H9 (cell line): ENCODE data around the gene GTPBP4. TPM values are rescaled to one million over a fixed set of nuclear protein-coding genes. Genes with fewer than 3 reads are reported as not detected.
A peak's percentile ranks its signal among the peaks of the same experiment; 100 is the strongest.

Source experiments
- DNase-seq: peaks from one replicate; pipeline ENCODE4 v3.0.0-alpha.2; 2017
- H2AFZ ChIP-seq: one replicate; pipeline ENCODE4 v1.6.1; 2013; ENCODE audit warnings: mild to moderate bottlenecking, low read length, control low read depth, moderate library complexity
- H2AK5ac ChIP-seq: 2 replicates; pipeline ENCODE4 v1.6.1; 2013; ENCODE audit warnings: low read length, control low read depth, mixed read lengths; ENCODE audit not compliant: insufficient read length
- H2BK120ac ChIP-seq: one replicate; pipeline ENCODE4 v1.6.1; 2013; ENCODE audit warnings: low read depth, mild to moderate bottlenecking, low read length, control low read depth, inconsistent platforms; ENCODE audit not compliant: poor library complexity, severe bottlenecking
- H2BK12ac ChIP-seq: 2 replicates; pipeline ENCODE4 v1.6.1; 2013; ENCODE audit warnings: low read length, control low read depth, mixed read lengths, low read depth; ENCODE audit not compliant: insufficient read length
- H2BK15ac ChIP-seq: 2 replicates; pipeline ENCODE4 v1.6.1; 2013; ENCODE audit warnings: low read depth, low read length, control low read depth
- H2BK20ac ChIP-seq: one replicate; pipeline ENCODE4 v1.6.1; 2013; ENCODE audit warnings: low read depth, mild to moderate bottlenecking, low read length, control low read depth, inconsistent platforms; ENCODE audit not compliant: poor library complexity, severe bottlenecking
- H2BK5ac ChIP-seq: 2 replicates; pipeline ENCODE4 v1.6.1; 2013; ENCODE audit warnings: low read length, control low read depth, mixed read lengths; ENCODE audit not compliant: insufficient read length
- H3K14ac ChIP-seq: 2 replicates; pipeline ENCODE4 v1.6.1; 2013; ENCODE audit warnings: low read length, control low read depth; ENCODE audit not compliant: insufficient read depth
- H3K18ac ChIP-seq: 2 replicates; pipeline ENCODE4 v1.6.1; 2013; ENCODE audit warnings: low read depth, mild to moderate bottlenecking, mixed read lengths, low read length, control low read depth; ENCODE audit not compliant: insufficient read length
- H3K23ac ChIP-seq: 2 replicates; pipeline ENCODE4 v1.6.1; 2013; ENCODE audit warnings: low read length, control low read depth, mixed read lengths, low read depth; ENCODE audit not compliant: insufficient read length
- H3K23me2 ChIP-seq: 2 replicates; pipeline ENCODE4 v1.6.1; 2013; ENCODE audit warnings: low read depth, mild to moderate bottlenecking, mixed read lengths, low read length, control low read depth; ENCODE audit not compliant: insufficient read length, poor library complexity, severe bottlenecking
- H3K27ac ChIP-seq: 2 replicates; pipeline ENCODE4 v1.5.1; 2013; ENCODE audit warnings: low read length, control low read depth, mixed read lengths, low read depth; ENCODE audit not compliant: insufficient read length
- H3K27me3 ChIP-seq: 2 replicates; pipeline ENCODE4 v1.6.1; 2013; ENCODE audit warnings: low read length, control low read depth, inconsistent platforms; ENCODE audit not compliant: insufficient read depth
- H3K4ac ChIP-seq: 2 replicates; pipeline ENCODE4 v1.6.1; 2013; ENCODE audit warnings: low read depth, mild to moderate bottlenecking, control low read depth, inconsistent platforms, low read length, moderate library complexity
- H3K4me1 ChIP-seq: 2 replicates; pipeline ENCODE4 v1.6.1; 2013; ENCODE audit warnings: low read length, control low read depth, inconsistent platforms; ENCODE audit not compliant: insufficient read depth
- H3K4me2 ChIP-seq: 2 replicates; pipeline ENCODE4 v1.6.1; 2013; ENCODE audit warnings: low read length, control low read depth, mixed read lengths; ENCODE audit not compliant: insufficient read length, insufficient read depth
- H3K56ac ChIP-seq: 2 replicates; pipeline ENCODE4 v1.6.1; 2013; ENCODE audit warnings: low read depth, mild to moderate bottlenecking, mixed read lengths, low read length, control low read depth; ENCODE audit not compliant: insufficient read length
- H3K79me1 ChIP-seq: 2 replicates; pipeline ENCODE4 v1.6.1; 2013; ENCODE audit warnings: low read depth, mild to moderate bottlenecking, moderate library complexity, low read length, control low read depth, inconsistent platforms; ENCODE audit not compliant: insufficient read depth, poor library complexity, severe bottlenecking
- H3K79me2 ChIP-seq: 2 replicates; pipeline ENCODE4 v1.6.1; 2013; ENCODE audit warnings: low read length, control low read depth, inconsistent platforms; ENCODE audit not compliant: insufficient read depth
- H3K9ac ChIP-seq: 2 replicates; pipeline ENCODE4 v1.6.1; 2013; ENCODE audit warnings: low read length, control low read depth, mixed read lengths; ENCODE audit not compliant: insufficient read length; ENCODE audit errors: extremely low read depth
- H3K9me3 ChIP-seq: one replicate; pipeline ENCODE4 v1.6.1; 2013; ENCODE audit warnings: low read depth, low read length, inconsistent platforms; ENCODE audit not compliant: control insufficient read depth
- H3T11ph ChIP-seq: one replicate; pipeline ENCODE4 v1.6.1; 2013; ENCODE audit warnings: mild to moderate bottlenecking, low read length, control low read depth, inconsistent platforms
- H4K20me1 ChIP-seq: one replicate; pipeline ENCODE4 v1.6.1; 2013; ENCODE audit not compliant: control insufficient read depth, insufficient read length, insufficient read depth
- H4K5ac ChIP-seq: 2 replicates; pipeline ENCODE4 v1.6.1; 2013; ENCODE audit warnings: low read depth, mild to moderate bottlenecking, mixed read lengths, low read length, control low read depth; ENCODE audit not compliant: insufficient read length
- H4K8ac ChIP-seq: replicated peaks from 2 replicates; pipeline ENCODE4 v1.6.1; 2013; ENCODE audit warnings: low read length, control low read depth, mixed read lengths, low read depth; ENCODE audit not compliant: insufficient read length
- H4K91ac ChIP-seq: 2 replicates; pipeline ENCODE4 v1.6.1; 2013; ENCODE audit warnings: low read depth, mild to moderate bottlenecking, moderate library complexity, mixed read lengths, low read length, control low read depth; ENCODE audit not compliant: insufficient read length
- H3K27ac Mint-ChIP-seq, 3 experiments: 2 replicates in 2 of 3; 3 replicates in 1 of 3; pipeline ENCODE4 v1.8.0; 2020 to 2021; ENCODE audit warnings: mixed read lengths in 3 of 3, mild to moderate bottlenecking in 1 of 3, moderate library complexity in 1 of 3
- H3K27me3 Mint-ChIP-seq: 2 replicates; pipeline ENCODE4 v1.8.0; 2021; ENCODE audit warnings: low read depth, mild to moderate bottlenecking, moderate library complexity, mixed read lengths
- H3K36me3 Mint-ChIP-seq, 3 experiments: 2 replicates in 2 of 3; 3 replicates in 1 of 3; pipeline ENCODE4 v1.8.0; 2020 to 2021; ENCODE audit warnings: low read depth in 3 of 3, mixed read lengths in 3 of 3; ENCODE audit not compliant: insufficient read depth in 1 of 3
- H3K4me1 Mint-ChIP-seq, 2 experiments: 2 replicates each; pipeline ENCODE4 v1.8.0; 2020; ENCODE audit warnings: mixed read lengths in 2 of 2
- H3K4me3 Mint-ChIP-seq, 2 experiments: 2 replicates in 1 of 2; 3 replicates in 1 of 2; pipeline ENCODE4 v1.8.0; 2020 to 2021; ENCODE audit warnings: mild to moderate bottlenecking in 2 of 2, mixed read lengths in 2 of 2, moderate library complexity in 1 of 2
- H3K9me3 Mint-ChIP-seq, 2 experiments: 2 replicates in 1 of 2; 3 replicates in 1 of 2; pipeline ENCODE4 v1.8.0; 2020; ENCODE audit warnings: mild to moderate bottlenecking in 2 of 2, mixed read lengths in 2 of 2, moderate library complexity in 1 of 2
- CTCF ChIP-seq: fragments of 200-600 bp; sonication (generic); conservative IDR thresholded peaks from 3 replicates; pipeline ENCODE4 v1.8.0; 2021; ENCODE audit warnings: antibody characterized with exemption, mild to moderate bottlenecking
- WGBS: extraction: QIAGEN DNeasy Blood & Tissue Kit; methylation state at CpG from one replicate; pipeline ENCODE4 v1.1.7; 2013; ENCODE audit warnings: missing lambda C conversion rate, low lambda C conversion rate, mixed read lengths; ENCODE audit not compliant: insufficient read length; ENCODE audit errors: extremely low coverage; 5-methylcytosine and 5-hydroxymethylcytosine counted together
- total RNA-seq: library from RNA; stranded (reverse); gene quantifications from 2 replicates; pipeline ENCODE4 v1.2.1, GENCODE V29; 2021

The GTPBP4 gene
- total RNA-seq, 1 experiment from 2014 or later = 134 TPM

GRCh38 chr10:996031-996430 is 7.8 kb downstream of the GTPBP4 start:
- no peaks in the 10 kb centered on the region for H3K27me3 Mint-ChIP-seq

More at GRCh38 chr10:996031-996430, 7.8 kb downstream of the GTPBP4 start:
- Histone ChIP-seq H3K9me3 (no peaks in the 10 kb centered on the region), H3K14ac (no peak overlapping the region), H3K23me2 (no peaks in the 10 kb centered on the region), H3K27ac (no peak overlapping the region), H3K18ac (no peak overlapping the region), H3T11ph (no peak overlapping the region), H3K79me2 (peaks cover 9% of the 10 kb centered on the region; the same call in 1 of the 2 replicates), H3K23ac (no peak overlapping the region), H2BK5ac (no peak overlapping the region), H4K8ac (no peak overlapping the region), H2BK12ac (no peak overlapping the region), H4K91ac (no peak overlapping the region), H3K4me1 (no peaks in the 10 kb centered on the region), H3K56ac (no peak overlapping the region), H3K27me3 (no peaks in the 10 kb centered on the region), H4K5ac (no peak overlapping the region), H2AFZ (no peak overlapping the region), H3K4ac (no peak overlapping the region), H3K4me2 (no peak overlapping the region), H3K9ac (no peak overlapping the region), H2BK15ac (no peak overlapping the region), H2AK5ac (no peak overlapping the region), H4K20me1 (peaks cover under 1% of the 10 kb centered on the region), H3K79me1 (peaks cover 16% of the 10 kb centered on the region), H2BK20ac (no peak overlapping the region), H2BK120ac (no peak overlapping the region)
- no CpG with 5 or more reads among the region's 12 CpGs for WGBS
- TF ChIP-seq CTCF = no peak
- H3K27ac Mint-ChIP-seq = no peak overlapping the region; a peak in 1 of 7 replicates
- no peaks in the 10 kb centered on the region; a peak in 1 of 5 replicates for H3K9me3 Mint-ChIP-seq
- H3K4me1 Mint-ChIP-seq = no peaks in the 10 kb centered on the region; a peak in 1 of 4 replicates
- peak overlapping the region in 1 of 2 experiments; percentile 40; a peak in 2 of 5 replicates for H3K4me3 Mint-ChIP-seq
- peaks cover 76 to 92% (median 90%) of the 10 kb centered on the region in 3 experiments for H3K36me3 Mint-ChIP-seq
- DNase-seq = no peak
